ENCODE results near the gene ECT2L. TPM values are rescaled to one million over a fixed set of nuclear protein-coding genes. Genes with fewer than 3 reads are reported as not detected.

The ECT2L gene
- total and polyA plus RNA-seq, 2 experiments from 2014 or later: 0.03 to 0.15 TPM

GRCh38 chr6:138865480-138866109, 69.7 kb downstream of the ECT2L start:
- TF ChIP-seq EZH2 (IDR thresholded peaks at IDR 0.05; ENCODE audit: low read depth, unreplicated experiment) (no peak), JUNB (IDR thresholded peaks at IDR 0.05; ENCODE audit: unreplicated experiment) (no peak)
- no peak overlapping the region for H3K27ac ChIP-seq (ENCODE audit: low read depth)
- peaks cover 6% of the 10 kb centered on the region; the same call in 1 of the 2 replicates for H3K4me1 ChIP-seq (ENCODE audit: insufficient read depth)
- H3K27me3 Mint-ChIP-seq (ENCODE audit: insufficient read depth, low read depth, poor library complexity): peaks cover 2% of the 10 kb centered on the region
- ATAC-seq: no peak
- no peaks in the 10 kb centered on the region for H3K36me3 Mint-ChIP-seq (ENCODE audit: low read depth)
- H3K36me3 ChIP-seq (ENCODE audit: insufficient read depth): no peaks in the 10 kb centered on the region
- no peaks in the 10 kb centered on the region for H3F3A ChIP-seq (replicated peaks; ENCODE audit: low read depth)
- no peak overlapping the region for H3K27ac Mint-ChIP-seq
- no peak overlapping the region for H3K4me3 Mint-ChIP-seq
- no peaks in the 10 kb centered on the region for H3K79me2 ChIP-seq (replicated peaks; ENCODE audit: insufficient read depth)
- DNase-seq (ENCODE audit: low spot score): no peak
- no peaks in the 10 kb centered on the region for H3K9me2 ChIP-seq (ENCODE audit: insufficient read depth)
- peaks cover 15% of the 10 kb centered on the region for H3K4me1 Mint-ChIP-seq
- no peaks in the 10 kb centered on the region for H4K20me1 ChIP-seq (replicated peaks; ENCODE audit: insufficient read depth)
- no peak overlapping the region for H3K4me3 ChIP-seq
- H3K27me3 ChIP-seq (ENCODE audit: insufficient read depth): no peaks in the 10 kb centered on the region
- no peak overlapping the region for H2AFZ ChIP-seq
- no peak overlapping the region for H3K4me2 ChIP-seq
- H3K9me3 Mint-ChIP-seq: no peaks in the 10 kb centered on the region

GRCh38 chr6:138868181-138868580, 72.3 kb downstream of the ECT2L start:
- H3F3A ChIP-seq (replicated peaks; ENCODE audit: low read depth): no peaks in the 10 kb centered on the region
- Mint-ChIP-seq H3K27ac (no peak overlapping the region), H3K4me1 (peaks cover 14% of the 10 kb centered on the region), H3K9me3 (no peaks in the 10 kb centered on the region), H3K27me3 (ENCODE audit: insufficient read depth, low read depth, poor library complexity) (peaks cover 4% of the 10 kb centered on the region), H3K36me3 (ENCODE audit: low read depth) (no peaks in the 10 kb centered on the region), H3K4me3 (no peak overlapping the region)
- H3K4me1 ChIP-seq (ENCODE audit: insufficient read depth): peaks cover 6% of the 10 kb centered on the region; the same call in 1 of the 2 replicates
- no peaks in the 10 kb centered on the region for H4K20me1 ChIP-seq (replicated peaks; ENCODE audit: insufficient read depth)
- H2AFZ ChIP-seq: peak overlapping the region; percentile 90; the same call in 1 of the 2 replicates
- no peaks in the 10 kb centered on the region for H3K79me2 ChIP-seq (replicated peaks; ENCODE audit: insufficient read depth)
- no peaks in the 10 kb centered on the region for H3K9me2 ChIP-seq (ENCODE audit: insufficient read depth)
- H3K4me3 ChIP-seq: no peak overlapping the region
- H3K27ac ChIP-seq (ENCODE audit: low read depth): no peak overlapping the region
- no peaks in the 10 kb centered on the region for H3K27me3 ChIP-seq (ENCODE audit: insufficient read depth)
- no peak overlapping the region for H3K4me2 ChIP-seq
- no peak for ATAC-seq
- no peaks in the 10 kb centered on the region for H3K36me3 ChIP-seq (ENCODE audit: insufficient read depth)
- no peak for DNase-seq (ENCODE audit: low spot score)
- TF ChIP-seq JUNB (IDR thresholded peaks at IDR 0.05; ENCODE audit: unreplicated experiment) (no peak), NANOG (IDR thresholded peaks at IDR 0.05; ENCODE audit: borderline replicate concordance) (no peak), CREB1 (CRISPR knock-in tag; IDR thresholded peaks at IDR 0.05; ENCODE audit: low read depth) (no peak), ZNF331 (CRISPR knock-in tag; IDR thresholded peaks at IDR 0.05; ENCODE audit: low read depth) (no peak), POLR2AphosphoS5 (IDR thresholded peaks at IDR 0.05; ENCODE audit: low read depth) (no peak), ZNF114 (CRISPR knock-in tag; IDR thresholded peaks at IDR 0.05) (no peak), EZH2 (IDR thresholded peaks at IDR 0.05; ENCODE audit: low read depth, unreplicated experiment) (no peak), ETS1 (IDR thresholded peaks at IDR 0.05) (no peak), EZH2phosphoT487 (IDR thresholded peaks at IDR 0.05; ENCODE audit: unreplicated experiment) (no peak), STAT1 (IDR thresholded peaks at IDR 0.05; ENCODE audit: unreplicated experiment) (no peak)
- TF ChIP-seq, protein P1, sequence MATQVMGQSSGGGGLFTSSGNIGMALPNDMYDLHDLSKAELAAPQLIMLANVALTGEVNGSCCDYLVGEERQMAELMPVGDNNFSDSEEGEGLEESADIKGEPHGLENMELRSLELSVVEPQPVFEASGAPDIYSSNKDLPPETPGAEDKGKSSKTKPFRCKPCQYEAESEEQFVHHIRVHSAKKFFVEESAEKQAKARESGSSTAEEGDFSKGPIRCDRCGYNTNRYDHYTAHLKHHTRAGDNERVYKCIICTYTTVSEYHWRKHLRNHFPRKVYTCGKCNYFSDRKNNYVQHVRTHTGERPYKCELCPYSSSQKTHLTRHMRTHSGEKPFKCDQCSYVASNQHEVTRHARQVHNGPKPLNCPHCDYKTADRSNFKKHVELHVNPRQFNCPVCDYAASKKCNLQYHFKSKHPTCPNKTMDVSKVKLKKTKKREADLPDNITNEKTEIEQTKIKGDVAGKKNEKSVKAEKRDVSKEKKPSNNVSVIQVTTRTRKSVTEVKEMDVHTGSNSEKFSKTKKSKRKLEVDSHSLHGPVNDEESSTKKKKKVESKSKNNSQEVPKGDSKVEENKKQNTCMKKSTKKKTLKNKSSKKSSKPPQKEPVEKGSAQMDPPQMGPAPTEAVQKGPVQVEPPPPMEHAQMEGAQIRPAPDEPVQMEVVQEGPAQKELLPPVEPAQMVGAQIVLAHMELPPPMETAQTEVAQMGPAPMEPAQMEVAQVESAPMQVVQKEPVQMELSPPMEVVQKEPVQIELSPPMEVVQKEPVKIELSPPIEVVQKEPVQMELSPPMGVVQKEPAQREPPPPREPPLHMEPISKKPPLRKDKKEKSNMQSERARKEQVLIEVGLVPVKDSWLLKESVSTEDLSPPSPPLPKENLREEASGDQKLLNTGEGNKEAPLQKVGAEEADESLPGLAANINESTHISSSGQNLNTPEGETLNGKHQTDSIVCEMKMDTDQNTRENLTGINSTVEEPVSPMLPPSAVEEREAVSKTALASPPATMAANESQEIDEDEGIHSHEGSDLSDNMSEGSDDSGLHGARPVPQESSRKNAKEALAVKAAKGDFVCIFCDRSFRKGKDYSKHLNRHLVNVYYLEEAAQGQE (IDR thresholded peaks at IDR 0.05; ENCODE audit: unreplicated experiment): no peak
- TF ChIP-seq, protein P2, sequence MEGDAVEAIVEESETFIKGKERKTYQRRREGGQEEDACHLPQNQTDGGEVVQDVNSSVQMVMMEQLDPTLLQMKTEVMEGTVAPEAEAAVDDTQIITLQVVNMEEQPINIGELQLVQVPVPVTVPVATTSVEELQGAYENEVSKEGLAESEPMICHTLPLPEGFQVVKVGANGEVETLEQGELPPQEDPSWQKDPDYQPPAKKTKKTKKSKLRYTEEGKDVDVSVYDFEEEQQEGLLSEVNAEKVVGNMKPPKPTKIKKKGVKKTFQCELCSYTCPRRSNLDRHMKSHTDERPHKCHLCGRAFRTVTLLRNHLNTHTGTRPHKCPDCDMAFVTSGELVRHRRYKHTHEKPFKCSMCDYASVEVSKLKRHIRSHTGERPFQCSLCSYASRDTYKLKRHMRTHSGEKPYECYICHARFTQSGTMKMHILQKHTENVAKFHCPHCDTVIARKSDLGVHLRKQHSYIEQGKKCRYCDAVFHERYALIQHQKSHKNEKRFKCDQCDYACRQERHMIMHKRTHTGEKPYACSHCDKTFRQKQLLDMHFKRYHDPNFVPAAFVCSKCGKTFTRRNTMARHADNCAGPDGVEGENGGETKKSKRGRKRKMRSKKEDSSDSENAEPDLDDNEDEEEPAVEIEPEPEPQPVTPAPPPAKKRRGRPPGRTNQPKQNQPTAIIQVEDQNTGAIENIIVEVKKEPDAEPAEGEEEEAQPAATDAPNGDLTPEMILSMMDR (conservative IDR thresholded peaks at IDR 0.05; ENCODE audit: low read depth in 2 of 2): no peak
